Right atrium auricular region (tissue), 2 donors: ENCODE data around the gene GJC3. TPM values are rescaled to one million over a fixed set of nuclear protein-coding genes. Genes with fewer than 3 reads are reported as not detected.

ENCODE experiments used
- DNase-seq: peaks from one replicate; pipeline ENCODE4 v3.0.0-alpha.2; 2019; ENCODE audit warnings: low spot score
- H3K27ac ChIP-seq, 2 donors: fragments of 200-600 bp; sonication (generic); 1 replicate in 1 of 2; 2 replicates in 1 of 2; pipeline ENCODE4 v1.5.1; 2016 to 2019
- H3K27me3 ChIP-seq, 2 donors: fragments of 200-600 bp; sonication (generic); one replicate each; pipeline versions ENCODE4 v1.5.1 to v1.6.0; 2017 to 2019
- H3K36me3 ChIP-seq: fragments of 200-600 bp; sonication (generic); one replicate; pipeline ENCODE4 v1.5.1; 2016
- H3K4me1 ChIP-seq, 2 donors: fragments of 200-600 bp; sonication (generic); one replicate each; pipeline versions ENCODE4 v1.5.1 to v1.6.0; 2017 to 2019
- H3K4me3 ChIP-seq, 2 donors: fragments of 200-600 bp; sonication (generic); 1 replicate in 1 of 2; 2 replicates in 1 of 2; pipeline ENCODE4 v1.5.1; 2017 to 2019; ENCODE audit warnings: mild to moderate bottlenecking in 1 of 2, moderate library complexity in 1 of 2
- H3K9me3 ChIP-seq, 2 donors: fragments of 200-600 bp; sonication (generic); one replicate each; pipeline ENCODE4 v1.5.1; 2019
- CTCF ChIP-seq, 2 donors: fragments of 200-600 bp; sonication (generic); IDR thresholded peaks; one replicate each; pipeline ENCODE4 v1.5.1; 2019; ENCODE audit warnings: antibody characterized with exemption in 2 of 2
- total RNA-seq, 2 donors: library from RNA; depleted of rRNA; stranded (reverse); fragments of >200 nt; gene quantifications; one replicate each; pipeline ENCODE4 v1.1.0, GENCODE V29; 2016

Gene GJC3
- total RNA-seq, 2 donors from 2014 or later, result not detected

GRCh38 chr7:99899830-99900519, 29.4 kb downstream of the GJC3 start:
- TF ChIP-seq CTCF (IDR thresholded peaks at IDR 0.05), result no peak
- DNase-seq, result no peak
- Histone ChIP-seq H3K27me3 (no peaks in the 10 kb centered on the region), H3K4me1 (no peaks in the 10 kb centered on the region), H3K27ac (no peak overlapping the region), H3K9me3 (no peaks in the 10 kb centered on the region), H3K36me3 (peaks cover 51% of the 10 kb centered on the region), H3K4me3 (no peak overlapping the region)

- peaks cover 49% of the 10 kb centered on the region for H3K36me3 ChIP-seq
- H3K4me3 ChIP-seq, result no peak overlapping the region
- DNase-seq, result no peak
- no peak for TF ChIP-seq CTCF (IDR thresholded peaks at IDR 0.05)
- no peak overlapping the region for H3K27ac ChIP-seq
- no peaks in the 10 kb centered on the region for H3K9me3 ChIP-seq
- H3K27me3 ChIP-seq, result no peaks in the 10 kb centered on the region
- no peaks in the 10 kb centered on the region for H3K4me1 ChIP-seq
Observed at GRCh38 chr7:99898836-99899235, 30.6 kb downstream of the GJC3 start.

- H3K27me3 ChIP-seq, result no peaks in the 10 kb centered on the region
- H3K27ac ChIP-seq, result no peak overlapping the region
- H3K36me3 ChIP-seq, result peaks cover 40% of the 10 kb centered on the region
Observed at GRCh38 chr7:99898023-99898357, 31.4 kb downstream of the GJC3 start.

GRCh38 chr7:99897322-99898022, 31.9 kb downstream of the GJC3 start:
- DNase-seq, result no peak
- Histone ChIP-seq H3K4me3 (no peak overlapping the region), H3K27me3 (no peaks in the 10 kb centered on the region), H3K4me1 (no peaks in the 10 kb centered on the region), H3K36me3 (peaks cover 40% of the 10 kb centered on the region), H3K9me3 (no peaks in the 10 kb centered on the region), H3K27ac (no peak overlapping the region)
- TF ChIP-seq CTCF (IDR thresholded peaks at IDR 0.05), result no peak

More at GRCh38 chr7:99898023-99898357, 31.4 kb downstream of the GJC3 start:
- no peak for TF ChIP-seq CTCF (IDR thresholded peaks at IDR 0.05)
- Histone ChIP-seq H3K9me3 (no peaks in the 10 kb centered on the region), H3K4me1 (no peaks in the 10 kb centered on the region), H3K4me3 (no peak overlapping the region)
- DNase-seq, result no peak

- no peak for DNase-seq
- Histone ChIP-seq H3K36me3 (peaks cover 33% of the 10 kb centered on the region), H3K4me1 (no peaks in the 10 kb centered on the region), H3K27ac (no peak overlapping the region), H3K9me3 (no peaks in the 10 kb centered on the region), H3K27me3 (no peaks in the 10 kb centered on the region), H3K4me3 (no peak overlapping the region)
- no peak for TF ChIP-seq CTCF (IDR thresholded peaks at IDR 0.05)
Observed at GRCh38 chr7:99894738-99895137, 34.7 kb downstream of the GJC3 start.
